Measurements from ENCODE around the gene PIK3CA. TPM values are rescaled to one million over a fixed set of nuclear protein-coding genes. Genes with fewer than 3 reads are reported as not detected.
A peak's percentile ranks its signal among the peaks of the same experiment; 100 is the strongest.
"Not testable (repeated sequence)": the region's sequence is repeated elsewhere in the genome, so short reads cannot be mapped to it uniquely, and the experiment has no call there.

The PIK3CA gene
- total RNA-seq, 1 donor from 2014 or later, result 18.9 TPM

DNA sequence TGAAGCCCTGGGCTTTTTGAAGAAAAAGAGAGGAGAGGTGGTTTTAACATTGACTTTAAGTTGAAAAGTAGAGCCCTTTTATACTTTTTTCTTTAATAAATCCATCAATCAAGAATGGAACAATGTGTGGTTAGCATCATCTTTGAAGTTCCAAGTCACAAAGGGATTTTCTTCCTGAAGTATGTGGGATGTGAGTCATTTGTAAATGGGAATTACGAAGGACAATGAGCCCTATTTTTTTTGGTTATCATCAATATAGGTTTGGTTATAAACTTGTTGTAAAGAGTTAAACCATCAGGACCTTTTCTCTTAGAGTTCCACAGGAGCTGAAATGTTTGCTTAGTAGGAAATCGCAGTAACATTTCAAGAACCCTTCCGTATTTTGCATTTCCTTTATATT is 38.3 kb downstream of the PIK3CA start:
- Mint-ChIP-seq H3K4me3 (no peak overlapping the region), H3K27me3 (ENCODE audit: insufficient read depth) (peaks cover 2% of the 10 kb centered on the region), H3K36me3 (ENCODE audit: low read depth) (no peaks in the 10 kb centered on the region), H3K4me1 (ENCODE audit: low read depth) (no peaks in the 10 kb centered on the region), H3K9me3 (no peaks in the 10 kb centered on the region), H3K27ac (no peak overlapping the region)
- DNase-seq (ENCODE audit: low spot score), result no peak
- intact Hi-C loops (cut with micrococcal nuclease), result no loop called here

DNA sequence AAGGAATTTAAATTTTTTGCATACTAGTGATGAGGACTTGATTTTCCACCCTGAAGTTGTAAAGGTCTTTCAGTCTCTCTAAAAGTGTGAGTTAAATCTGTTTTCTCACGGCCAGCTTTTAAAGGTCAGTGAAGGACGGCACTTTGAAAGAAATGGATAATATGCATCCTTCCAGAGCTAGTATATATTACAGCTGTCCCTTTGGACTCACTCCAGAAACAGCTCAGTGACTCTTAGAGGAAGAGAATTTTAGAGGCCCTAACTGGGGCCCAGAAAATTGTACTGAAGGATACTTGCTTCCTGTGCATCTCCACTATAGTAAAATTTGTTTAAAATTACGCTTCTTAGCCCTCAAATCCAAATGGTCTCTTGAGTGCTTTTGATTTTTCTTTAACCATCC is 41.6 kb downstream of the PIK3CA start:
- Mint-ChIP-seq H3K9me3 (no peaks in the 10 kb centered on the region), H3K27me3 (ENCODE audit: insufficient read depth) (peaks cover 2% of the 10 kb centered on the region), H3K4me3 (no peak overlapping the region), H3K4me1 (ENCODE audit: low read depth) (no peaks in the 10 kb centered on the region), H3K27ac (no peak overlapping the region), H3K36me3 (ENCODE audit: low read depth) (no peaks in the 10 kb centered on the region)
- DNase-seq (ENCODE audit: low spot score), result no peak
- intact Hi-C loops (cut with micrococcal nuclease), result no loop called here

DNA sequence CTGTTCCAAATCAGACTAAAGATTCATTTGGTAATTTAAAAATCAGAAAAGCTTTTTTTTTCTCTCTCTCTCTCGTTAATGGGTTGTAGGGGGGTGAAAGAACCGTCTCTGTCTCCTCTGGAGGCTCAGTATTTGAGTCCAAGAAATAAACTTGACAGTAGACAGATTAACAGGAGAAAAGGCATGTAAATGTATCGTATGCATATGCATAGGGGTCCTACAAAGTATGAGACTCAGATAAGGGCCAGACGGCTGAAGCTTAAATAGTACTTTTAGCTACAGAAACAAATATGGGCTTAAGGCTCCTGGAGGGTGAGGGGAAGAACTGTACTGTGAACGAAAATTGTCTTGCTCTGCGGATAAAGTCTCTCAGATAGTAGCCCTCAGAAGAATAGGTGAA is 42.4 kb downstream of the PIK3CA start:
- Mint-ChIP-seq H3K4me3 (no peak overlapping the region), H3K27ac (no peak overlapping the region), H3K27me3 (ENCODE audit: insufficient read depth) (peaks cover 2% of the 10 kb centered on the region), H3K9me3 (no peaks in the 10 kb centered on the region), H3K4me1 (ENCODE audit: low read depth) (peaks cover 5% of the 10 kb centered on the region), H3K36me3 (ENCODE audit: low read depth) (no peaks in the 10 kb centered on the region)
- intact Hi-C loops (cut with micrococcal nuclease), result no loop called here
- DNase-seq (ENCODE audit: low spot score), result no peak

DNA sequence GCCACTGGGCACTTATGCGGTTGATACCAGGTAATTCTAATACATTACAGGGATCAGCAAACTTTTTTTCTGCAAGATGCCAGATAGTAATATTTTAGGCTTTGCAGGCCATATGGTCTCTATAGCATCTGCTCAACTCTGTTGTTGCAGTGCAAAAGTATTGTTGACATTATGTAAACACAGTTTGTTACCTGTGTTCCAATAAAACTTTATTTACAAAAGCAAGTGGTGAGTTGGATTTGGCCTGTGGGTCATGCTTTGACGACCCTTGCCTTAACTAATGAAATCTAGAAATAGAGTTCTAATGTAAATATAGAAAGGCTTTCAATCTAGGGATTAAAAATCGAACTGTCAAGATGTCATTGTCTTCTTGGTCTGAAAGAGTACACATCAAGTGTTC is 44.4 kb downstream of the PIK3CA start:
- H3K27me3 Mint-ChIP-seq (ENCODE audit: insufficient read depth), result peaks cover 2% of the 10 kb centered on the region
- no peak for DNase-seq (ENCODE audit: low spot score)
- intact Hi-C loops (cut with micrococcal nuclease), result no loop called here
- H3K9me3 Mint-ChIP-seq, result no peaks in the 10 kb centered on the region
- no peaks in the 10 kb centered on the region for H3K36me3 Mint-ChIP-seq (ENCODE audit: low read depth)
- H3K4me3 Mint-ChIP-seq, result no peak overlapping the region
- peaks cover 25% of the 10 kb centered on the region for H3K4me1 Mint-ChIP-seq (ENCODE audit: low read depth)
- H3K27ac Mint-ChIP-seq, result no peak overlapping the region

DNA sequence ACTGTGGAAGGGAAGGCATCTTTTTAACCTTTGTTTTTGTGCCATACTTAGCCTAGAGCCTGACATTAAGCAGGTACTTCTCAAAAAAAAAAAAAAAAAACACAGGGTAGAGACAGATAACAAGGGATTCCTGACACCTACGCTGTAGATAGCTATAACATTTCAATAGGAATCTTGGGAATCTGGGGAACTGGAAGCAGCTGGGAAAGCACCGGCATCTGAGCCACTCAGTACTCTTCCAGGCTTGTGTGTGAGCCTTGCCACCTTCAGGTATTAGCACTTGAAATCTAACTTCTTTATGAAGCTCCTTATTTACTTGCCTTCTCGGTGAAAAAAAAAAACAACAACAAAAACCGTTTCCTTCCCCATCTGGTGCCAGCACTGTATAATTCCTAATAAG is 46.8 kb downstream of the PIK3CA start:
- no peak for DNase-seq (ENCODE audit: low spot score)
- intact Hi-C loops (cut with micrococcal nuclease), result no loop called here
- Mint-ChIP-seq H3K27me3 (ENCODE audit: insufficient read depth) (peaks cover 2% of the 10 kb centered on the region), H3K9me3 (no peaks in the 10 kb centered on the region), H3K4me1 (ENCODE audit: low read depth) (peaks cover 28% of the 10 kb centered on the region), H3K27ac (no peak overlapping the region), H3K36me3 (ENCODE audit: low read depth) (peaks cover 5% of the 10 kb centered on the region), H3K4me3 (no peak overlapping the region)

DNA sequence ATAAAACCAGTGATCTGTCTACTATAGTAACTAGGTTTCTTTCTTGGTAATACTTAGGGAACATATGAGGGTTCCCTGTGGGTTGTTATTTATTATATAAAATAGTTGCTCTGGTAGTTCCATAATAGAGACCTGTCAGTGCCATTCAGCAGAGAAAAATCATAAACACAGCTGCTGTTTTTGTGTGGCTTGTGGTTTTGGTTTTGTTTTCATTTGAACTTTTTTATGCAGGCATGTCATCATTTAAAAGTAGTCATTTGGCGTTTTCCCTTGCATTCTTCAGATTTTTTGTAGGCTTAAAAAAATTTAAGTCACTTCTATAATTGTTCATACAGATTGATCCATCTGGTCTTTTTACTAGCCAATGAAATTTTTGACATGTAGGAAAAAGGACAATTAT is 47.9 kb downstream of the PIK3CA start:
- DNase-seq (ENCODE audit: low spot score), result peak; percentile 22
- intact Hi-C loops (cut with micrococcal nuclease), result loop anchor here (1.0 kb wide), 2 partner anchors 15 to 49 kb away; no protein-coding TSS in a partner anchor
- Mint-ChIP-seq H3K4me3 (no peak overlapping the region), H3K9me3 (no peaks in the 10 kb centered on the region), H3K4me1 (ENCODE audit: low read depth) (peaks cover 28% of the 10 kb centered on the region), H3K27me3 (ENCODE audit: insufficient read depth) (no peaks in the 10 kb centered on the region), H3K36me3 (ENCODE audit: low read depth) (peaks cover 7% of the 10 kb centered on the region), H3K27ac (no peak overlapping the region)

DNA sequence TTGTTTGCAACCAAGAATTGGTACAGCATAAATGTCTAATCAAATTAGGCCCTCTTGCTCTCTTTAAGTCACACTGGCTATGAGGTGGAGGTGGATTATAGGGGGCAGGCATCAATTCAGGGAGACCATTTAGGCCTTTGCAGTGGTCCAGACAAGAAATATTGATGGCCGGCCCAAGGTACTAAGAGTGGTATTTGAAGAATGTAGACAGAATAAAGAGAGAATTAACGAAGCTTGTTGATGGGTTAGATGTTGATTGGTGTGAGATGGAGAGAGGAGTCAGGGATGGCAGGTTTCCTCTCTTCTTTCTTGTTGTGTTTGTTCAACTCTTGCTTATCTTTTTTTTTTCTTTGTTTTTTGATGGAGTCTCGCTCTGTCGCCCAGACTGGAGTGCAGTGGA is 48.5 kb downstream of the PIK3CA start:
- no peak for DNase-seq (ENCODE audit: low spot score)
- Mint-ChIP-seq H3K4me3 (peak overlapping the region; percentile 46), H3K36me3 (ENCODE audit: low read depth) (peaks cover 8% of the 10 kb centered on the region), H3K27ac (peak overlapping the region; percentile 21), H3K4me1 (ENCODE audit: low read depth) (peaks cover 28% of the 10 kb centered on the region), H3K9me3 (no peaks in the 10 kb centered on the region), H3K27me3 (ENCODE audit: insufficient read depth) (no peaks in the 10 kb centered on the region)
- intact Hi-C loops (cut with micrococcal nuclease), result loop anchor here (1.0 kb wide), 2 partner anchors 15 to 49 kb away; no protein-coding TSS in a partner anchor

DNA sequence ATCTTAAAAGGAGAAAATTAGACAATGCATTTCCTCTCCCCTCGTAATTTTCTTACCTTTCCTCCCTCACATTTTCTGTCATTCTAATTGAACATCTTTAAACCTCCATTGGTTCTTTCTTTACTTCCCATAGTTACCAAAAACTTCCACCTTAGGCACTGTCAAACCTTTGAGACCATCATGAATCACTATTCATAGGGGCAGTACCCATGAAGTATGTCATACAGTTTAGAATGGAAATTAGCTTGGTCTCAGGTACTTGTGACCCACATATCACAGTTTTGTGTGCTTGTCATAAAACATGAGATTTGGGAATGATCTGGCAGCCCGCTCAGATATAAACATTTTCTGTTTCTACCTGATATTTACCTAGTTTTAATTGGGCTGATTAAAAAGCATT is 52.6 kb downstream of the PIK3CA start:
- intact Hi-C loops (cut with micrococcal nuclease), result no loop called here
- no peaks in the 10 kb centered on the region for H3K9me3 Mint-ChIP-seq
- peaks cover 17% of the 10 kb centered on the region for H3K36me3 Mint-ChIP-seq (ENCODE audit: low read depth)
- H3K4me3 Mint-ChIP-seq, result no peak overlapping the region
- no peak overlapping the region for H3K27ac Mint-ChIP-seq
- no peaks in the 10 kb centered on the region for H3K27me3 Mint-ChIP-seq (ENCODE audit: insufficient read depth)
- no peak for DNase-seq (ENCODE audit: low spot score)
- H3K4me1 Mint-ChIP-seq (ENCODE audit: low read depth), result peaks cover 20% of the 10 kb centered on the region

DNA sequence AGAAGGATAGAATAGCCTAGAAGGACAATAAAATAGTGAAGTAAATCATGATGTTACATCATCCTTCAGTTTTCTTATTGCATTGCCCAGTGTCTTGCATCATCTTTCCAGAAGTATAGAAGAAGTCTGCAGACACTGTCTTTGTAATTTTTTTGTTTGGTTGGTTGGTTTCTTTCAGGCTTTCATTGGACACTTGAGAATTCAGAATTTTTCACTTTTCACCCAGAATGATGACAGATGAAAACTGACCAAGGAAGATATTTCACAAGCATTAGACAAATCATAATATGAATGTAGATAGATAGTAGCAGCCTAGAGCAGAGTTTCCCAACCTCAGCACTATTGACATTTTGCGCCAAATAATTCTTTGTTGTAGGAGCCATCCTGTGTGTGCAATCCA is 67.4 kb downstream of the PIK3CA start:
- H3K36me3 Mint-ChIP-seq (ENCODE audit: low read depth), result peaks cover 14% of the 10 kb centered on the region
- H3K9me3 Mint-ChIP-seq; H3K4me3 Mint-ChIP-seq; H3K4me1 Mint-ChIP-seq (ENCODE audit: low read depth); H3K27ac Mint-ChIP-seq; intact Hi-C loops (cut with micrococcal nuclease); DNase-seq (ENCODE audit: low spot score); H3K27me3 Mint-ChIP-seq (ENCODE audit: insufficient read depth): not testable (repeated sequence)

DNA sequence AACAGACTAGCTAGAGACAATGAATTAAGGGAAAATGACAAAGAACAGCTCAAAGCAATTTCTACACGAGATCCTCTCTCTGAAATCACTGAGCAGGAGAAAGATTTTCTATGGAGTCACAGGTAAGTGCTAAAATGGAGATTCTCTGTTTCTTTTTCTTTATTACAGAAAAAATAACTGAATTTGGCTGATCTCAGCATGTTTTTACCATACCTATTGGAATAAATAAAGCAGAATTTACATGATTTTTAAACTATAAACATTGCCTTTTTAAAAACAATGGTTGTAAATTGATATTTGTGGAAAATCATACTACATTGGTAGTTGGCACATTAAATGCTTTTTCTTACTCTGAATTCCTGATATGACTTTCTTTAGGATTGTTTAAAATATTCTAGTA is 70.1 kb downstream of the PIK3CA start:
- H3K4me3 Mint-ChIP-seq; H3K27ac Mint-ChIP-seq; intact Hi-C loops (cut with micrococcal nuclease); H3K27me3 Mint-ChIP-seq (ENCODE audit: insufficient read depth); H3K9me3 Mint-ChIP-seq; H3K4me1 Mint-ChIP-seq (ENCODE audit: low read depth); DNase-seq (ENCODE audit: low spot score): not testable (repeated sequence)
- peaks cover 23% of the 10 kb centered on the region for H3K36me3 Mint-ChIP-seq (ENCODE audit: low read depth)

DNA sequence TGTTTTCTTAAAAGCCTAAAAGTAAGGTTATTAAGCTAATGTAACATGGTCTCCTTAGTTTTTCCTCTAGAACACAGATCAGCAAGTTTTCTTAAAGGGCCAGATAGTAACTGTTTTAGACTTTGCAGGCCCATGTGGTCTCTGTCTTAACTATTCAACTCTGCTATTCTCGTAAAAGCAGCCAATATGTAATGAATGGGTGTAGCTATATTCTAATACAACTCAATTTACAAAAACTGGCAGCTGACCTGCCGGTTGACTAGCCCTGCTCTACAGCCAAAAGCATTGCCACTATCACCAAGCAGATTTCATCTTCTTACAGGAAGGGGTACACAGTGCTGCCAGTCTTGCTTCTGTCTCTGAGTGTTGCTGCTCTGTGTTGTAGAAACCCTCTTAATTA is 75.4 kb downstream of the PIK3CA start:
- no peak overlapping the region for H3K27ac Mint-ChIP-seq
- no peak for DNase-seq (ENCODE audit: low spot score)
- intact Hi-C loops (cut with micrococcal nuclease), result no loop called here
- no peaks in the 10 kb centered on the region for H3K9me3 Mint-ChIP-seq
- H3K4me1 Mint-ChIP-seq (ENCODE audit: low read depth), result peaks cover 5% of the 10 kb centered on the region
- H3K4me3 Mint-ChIP-seq, result no peak overlapping the region
- no peaks in the 10 kb centered on the region for H3K27me3 Mint-ChIP-seq (ENCODE audit: insufficient read depth)
- H3K36me3 Mint-ChIP-seq (ENCODE audit: low read depth), result peaks cover 30% of the 10 kb centered on the region

DNA sequence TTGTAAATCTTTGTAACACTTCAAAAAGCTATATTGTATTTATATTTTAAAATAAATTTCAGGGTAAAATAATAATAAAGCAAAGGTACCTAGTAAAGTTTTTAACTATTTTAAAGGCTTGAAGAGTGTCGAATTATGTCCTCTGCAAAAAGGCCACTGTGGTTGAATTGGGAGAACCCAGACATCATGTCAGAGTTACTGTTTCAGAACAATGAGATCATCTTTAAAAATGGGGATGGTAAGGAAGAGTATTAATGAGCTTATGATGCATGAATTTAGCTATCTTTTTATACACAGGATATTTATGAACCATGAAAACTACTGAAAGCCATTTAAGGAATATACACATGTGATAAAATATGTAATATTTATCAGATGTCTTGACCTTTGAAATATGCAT is 76.4 kb downstream of the PIK3CA start:
- Mint-ChIP-seq H3K27ac (no peak overlapping the region), H3K27me3 (ENCODE audit: insufficient read depth) (no peaks in the 10 kb centered on the region), H3K4me3 (no peak overlapping the region), H3K4me1 (ENCODE audit: low read depth) (peaks cover 5% of the 10 kb centered on the region), H3K9me3 (no peaks in the 10 kb centered on the region), H3K36me3 (ENCODE audit: low read depth) (peaks cover 27% of the 10 kb centered on the region)
- no peak for DNase-seq (ENCODE audit: low spot score)
- intact Hi-C loops (cut with micrococcal nuclease), result no loop called here

DNA sequence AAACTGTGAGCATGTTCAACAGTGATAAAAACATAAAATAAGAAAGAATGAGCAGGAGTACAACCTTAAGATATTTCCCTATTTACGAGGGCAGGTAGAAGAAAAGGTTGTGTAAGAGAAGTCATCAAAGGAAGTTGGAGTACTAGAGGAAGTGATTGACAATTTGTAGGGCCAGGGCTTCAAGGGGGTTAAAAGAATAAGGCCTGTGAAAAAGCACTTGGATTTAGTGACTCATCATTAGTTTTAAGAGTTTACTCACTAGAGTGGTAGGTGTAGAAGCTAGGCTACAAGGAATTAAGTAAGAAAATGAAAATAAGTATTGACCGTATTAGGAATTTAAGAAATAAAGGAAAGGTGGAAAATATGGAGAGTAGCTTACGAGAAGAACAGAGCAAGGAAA is 79.2 kb downstream of the PIK3CA start:
- Mint-ChIP-seq H3K27me3 (ENCODE audit: insufficient read depth) (no peaks in the 10 kb centered on the region), H3K4me3 (no peak overlapping the region), H3K9me3 (no peaks in the 10 kb centered on the region), H3K4me1 (ENCODE audit: low read depth) (peaks cover 5% of the 10 kb centered on the region), H3K27ac (no peak overlapping the region), H3K36me3 (ENCODE audit: low read depth) (peaks cover 37% of the 10 kb centered on the region)
- intact Hi-C loops (cut with micrococcal nuclease), result no loop called here
- no peak for DNase-seq (ENCODE audit: low spot score)

DNA sequence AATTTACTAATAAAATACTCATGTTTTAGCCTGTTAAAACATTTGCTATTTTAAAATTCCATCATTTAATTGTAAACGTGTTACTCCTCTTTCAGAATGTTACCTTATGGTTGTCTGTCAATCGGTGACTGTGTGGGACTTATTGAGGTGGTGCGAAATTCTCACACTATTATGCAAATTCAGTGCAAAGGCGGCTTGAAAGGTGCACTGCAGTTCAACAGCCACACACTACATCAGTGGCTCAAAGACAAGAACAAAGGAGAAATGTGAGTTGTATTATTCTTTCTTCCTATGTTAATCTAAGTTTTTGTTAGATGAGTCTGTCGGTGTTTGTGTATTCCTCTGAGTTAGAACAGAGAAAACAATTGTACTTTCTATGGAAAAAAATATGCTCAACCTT is 81.0 kb downstream of the PIK3CA start:
- Mint-ChIP-seq H3K4me1 (ENCODE audit: low read depth) (peaks cover 5% of the 10 kb centered on the region), H3K27me3 (ENCODE audit: insufficient read depth) (no peaks in the 10 kb centered on the region), H3K9me3 (no peaks in the 10 kb centered on the region), H3K27ac (no peak overlapping the region), H3K36me3 (ENCODE audit: low read depth) (peaks cover 33% of the 10 kb centered on the region), H3K4me3 (no peak overlapping the region)
- no peak for DNase-seq (ENCODE audit: low spot score)
- intact Hi-C loops (cut with micrococcal nuclease), result no loop called here

Measured in activated T-helper 1 cell treated with anti-CD3 and anti-CD28 coated beads, Interleukin-12 subunit alpha, Interleukin-12 subunit beta, Interleukin-2, Interleukin-4 antibody, amounts not matched to agents 30 ng/mL and 10 ng/mL and 1 ng/mL, durations not matched to agents 14 hours and 24 hours and 36 hours (primary cell).